Heart left ventricle (tissue), 13 donors: ENCODE measurements around the gene STK36.

Source experiments
- POLR2A ChIP-seq, 2 donors: fragments of 450-650 bp; IDR thresholded peaks; one replicate each; pipeline ENCODE4 v1.6.1; 2017; ENCODE audit warnings: antibody characterized with exemption in 2 of 2, mild to moderate bottlenecking in 2 of 2, moderate library complexity in 2 of 2
- TF ChIP-seq, protein P1 (sequence below), 12 donors: fragments of 200-600 bp; sonication (generic) in 4 of 12; IDR thresholded peaks; one replicate each; pipeline versions ENCODE4 v1.5.0 to v1.8.0; 2018 to 2022; ENCODE audit warnings: antibody characterized with exemption in 12 of 12, mild to moderate bottlenecking in 5 of 12
- donor health status: ischemic (EF 13 %, LVEDD 7.1; RV severe dilation, severe dysfunction).
- donor health status: DM: no; HTN: yes; CAD: no.
- donor health status: DM: no; HTN: no; CAD: no.
- donor health status: ischemic (EF 25% LVEDD 6.9; RV normal size, moderate dysfunction).
- donor health status: ischemic (EF 25% LVEDD 5.7; RV mildly dilated, moderate dysfunction).
- donor health status: ischemic (EF 35%, LVEDD 5.7; RV mildly dilated, moderate dysfunction).
- donor health status: nonischemic (EF 11% LVEDD 7.7; RV severe dilation, severe dysfunction).
- donor health status: DM: yes; HTN: yes; CAD: no.
- donor health status: PGD.
- donor health status: ischemic (EF 29% LVEDD 5.4; RV normal size, mild dysfunction).
- donor health status: nonischemic (EF 23%, LVEDD 6.1; RV moderate dilation, normal function).

DNA sequence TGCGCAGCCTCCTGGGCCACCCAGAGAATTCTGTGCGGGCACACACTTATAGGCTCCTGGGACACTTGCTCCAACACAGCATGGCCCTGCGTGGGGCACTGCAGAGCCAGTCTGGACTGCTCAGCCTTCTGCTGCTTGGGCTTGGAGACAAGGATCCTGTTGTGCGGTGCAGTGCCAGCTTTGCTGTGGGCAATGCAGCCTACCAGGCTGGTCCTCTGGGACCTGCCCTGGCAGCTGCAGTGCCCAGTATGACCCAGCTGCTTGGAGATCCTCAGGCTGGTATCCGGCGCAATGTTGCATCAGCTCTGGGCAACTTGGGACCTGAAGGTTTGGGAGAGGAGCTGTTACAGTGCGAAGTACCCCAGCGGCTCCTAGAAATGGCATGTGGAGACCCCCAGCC is 27.0 kb downstream of the STK36 start:
- TF ChIP-seq POLR2A (IDR thresholded peaks at IDR 0.05), result no peak
- TF ChIP-seq, protein P1, sequence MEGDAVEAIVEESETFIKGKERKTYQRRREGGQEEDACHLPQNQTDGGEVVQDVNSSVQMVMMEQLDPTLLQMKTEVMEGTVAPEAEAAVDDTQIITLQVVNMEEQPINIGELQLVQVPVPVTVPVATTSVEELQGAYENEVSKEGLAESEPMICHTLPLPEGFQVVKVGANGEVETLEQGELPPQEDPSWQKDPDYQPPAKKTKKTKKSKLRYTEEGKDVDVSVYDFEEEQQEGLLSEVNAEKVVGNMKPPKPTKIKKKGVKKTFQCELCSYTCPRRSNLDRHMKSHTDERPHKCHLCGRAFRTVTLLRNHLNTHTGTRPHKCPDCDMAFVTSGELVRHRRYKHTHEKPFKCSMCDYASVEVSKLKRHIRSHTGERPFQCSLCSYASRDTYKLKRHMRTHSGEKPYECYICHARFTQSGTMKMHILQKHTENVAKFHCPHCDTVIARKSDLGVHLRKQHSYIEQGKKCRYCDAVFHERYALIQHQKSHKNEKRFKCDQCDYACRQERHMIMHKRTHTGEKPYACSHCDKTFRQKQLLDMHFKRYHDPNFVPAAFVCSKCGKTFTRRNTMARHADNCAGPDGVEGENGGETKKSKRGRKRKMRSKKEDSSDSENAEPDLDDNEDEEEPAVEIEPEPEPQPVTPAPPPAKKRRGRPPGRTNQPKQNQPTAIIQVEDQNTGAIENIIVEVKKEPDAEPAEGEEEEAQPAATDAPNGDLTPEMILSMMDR (IDR thresholded peaks at IDR 0.05), result no peak
